ENCODE data around the gene POLN.

DNA sequence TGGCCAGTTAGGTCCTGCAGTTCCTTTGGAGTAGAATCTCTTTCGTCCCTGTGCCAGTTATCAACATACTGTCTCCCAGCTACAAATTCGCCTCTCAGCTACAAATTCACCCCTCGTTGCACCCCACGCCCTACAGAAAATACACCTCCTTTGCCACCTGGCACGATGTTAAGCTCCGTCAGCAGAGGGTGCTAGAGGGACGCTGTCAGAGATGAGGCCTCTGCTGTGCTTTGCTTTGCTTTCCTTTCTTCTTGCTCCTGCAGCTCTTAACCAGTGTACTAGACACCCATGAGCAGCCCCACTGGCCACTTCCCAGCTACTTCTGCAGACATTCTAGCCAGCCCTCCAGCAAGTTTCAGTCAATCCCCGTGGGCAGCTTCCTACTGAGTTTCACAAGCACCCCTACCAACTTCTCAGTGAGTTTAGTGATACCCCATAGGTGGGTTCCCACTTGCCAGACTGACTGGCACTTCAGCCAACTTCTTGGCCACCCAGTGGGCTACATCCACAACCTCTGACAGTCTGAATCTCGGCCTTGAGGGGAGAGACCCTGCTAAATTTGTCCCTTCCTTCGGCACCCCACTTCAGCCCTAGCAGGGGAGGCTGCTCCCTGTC is 21.8 kb downstream of the POLN start:
- TF ChIP-seq, protein P1, sequence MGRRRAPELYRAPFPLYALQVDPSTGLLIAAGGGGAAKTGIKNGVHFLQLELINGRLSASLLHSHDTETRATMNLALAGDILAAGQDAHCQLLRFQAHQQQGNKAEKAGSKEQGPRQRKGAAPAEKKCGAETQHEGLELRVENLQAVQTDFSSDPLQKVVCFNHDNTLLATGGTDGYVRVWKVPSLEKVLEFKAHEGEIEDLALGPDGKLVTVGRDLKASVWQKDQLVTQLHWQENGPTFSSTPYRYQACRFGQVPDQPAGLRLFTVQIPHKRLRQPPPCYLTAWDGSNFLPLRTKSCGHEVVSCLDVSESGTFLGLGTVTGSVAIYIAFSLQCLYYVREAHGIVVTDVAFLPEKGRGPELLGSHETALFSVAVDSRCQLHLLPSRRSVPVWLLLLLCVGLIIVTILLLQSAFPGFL (CRISPR knock-in tag; IDR thresholded peaks at IDR 0.05; ENCODE audit: borderline replicate concordance), result no peak
- TF ChIP-seq, protein P2, sequence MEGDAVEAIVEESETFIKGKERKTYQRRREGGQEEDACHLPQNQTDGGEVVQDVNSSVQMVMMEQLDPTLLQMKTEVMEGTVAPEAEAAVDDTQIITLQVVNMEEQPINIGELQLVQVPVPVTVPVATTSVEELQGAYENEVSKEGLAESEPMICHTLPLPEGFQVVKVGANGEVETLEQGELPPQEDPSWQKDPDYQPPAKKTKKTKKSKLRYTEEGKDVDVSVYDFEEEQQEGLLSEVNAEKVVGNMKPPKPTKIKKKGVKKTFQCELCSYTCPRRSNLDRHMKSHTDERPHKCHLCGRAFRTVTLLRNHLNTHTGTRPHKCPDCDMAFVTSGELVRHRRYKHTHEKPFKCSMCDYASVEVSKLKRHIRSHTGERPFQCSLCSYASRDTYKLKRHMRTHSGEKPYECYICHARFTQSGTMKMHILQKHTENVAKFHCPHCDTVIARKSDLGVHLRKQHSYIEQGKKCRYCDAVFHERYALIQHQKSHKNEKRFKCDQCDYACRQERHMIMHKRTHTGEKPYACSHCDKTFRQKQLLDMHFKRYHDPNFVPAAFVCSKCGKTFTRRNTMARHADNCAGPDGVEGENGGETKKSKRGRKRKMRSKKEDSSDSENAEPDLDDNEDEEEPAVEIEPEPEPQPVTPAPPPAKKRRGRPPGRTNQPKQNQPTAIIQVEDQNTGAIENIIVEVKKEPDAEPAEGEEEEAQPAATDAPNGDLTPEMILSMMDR (IDR thresholded peaks at IDR 0.05), result peak; percentile 78
- TF ChIP-seq TCF7 (CRISPR knock-in tag; IDR thresholded peaks at IDR 0.05; ENCODE audit: low read depth), result no peak
- no peak for TF ChIP-seq ESRRA (CRISPR knock-in tag; IDR thresholded peaks at IDR 0.05; ENCODE audit: borderline replicate concordance)
- no peak for TF ChIP-seq FOXJ3 (CRISPR knock-in tag; IDR thresholded peaks at IDR 0.05; ENCODE audit: borderline replicate concordance)
- TF ChIP-seq ZNF263 (CRISPR knock-in tag; IDR thresholded peaks at IDR 0.05; ENCODE audit: low read depth), result no peak
- no peak for TF ChIP-seq TEAD4 (CRISPR knock-in tag; IDR thresholded peaks at IDR 0.05)
- TF ChIP-seq NR1H2 (CRISPR knock-in tag; IDR thresholded peaks at IDR 0.05), result no peak
- TF ChIP-seq, protein P3, sequence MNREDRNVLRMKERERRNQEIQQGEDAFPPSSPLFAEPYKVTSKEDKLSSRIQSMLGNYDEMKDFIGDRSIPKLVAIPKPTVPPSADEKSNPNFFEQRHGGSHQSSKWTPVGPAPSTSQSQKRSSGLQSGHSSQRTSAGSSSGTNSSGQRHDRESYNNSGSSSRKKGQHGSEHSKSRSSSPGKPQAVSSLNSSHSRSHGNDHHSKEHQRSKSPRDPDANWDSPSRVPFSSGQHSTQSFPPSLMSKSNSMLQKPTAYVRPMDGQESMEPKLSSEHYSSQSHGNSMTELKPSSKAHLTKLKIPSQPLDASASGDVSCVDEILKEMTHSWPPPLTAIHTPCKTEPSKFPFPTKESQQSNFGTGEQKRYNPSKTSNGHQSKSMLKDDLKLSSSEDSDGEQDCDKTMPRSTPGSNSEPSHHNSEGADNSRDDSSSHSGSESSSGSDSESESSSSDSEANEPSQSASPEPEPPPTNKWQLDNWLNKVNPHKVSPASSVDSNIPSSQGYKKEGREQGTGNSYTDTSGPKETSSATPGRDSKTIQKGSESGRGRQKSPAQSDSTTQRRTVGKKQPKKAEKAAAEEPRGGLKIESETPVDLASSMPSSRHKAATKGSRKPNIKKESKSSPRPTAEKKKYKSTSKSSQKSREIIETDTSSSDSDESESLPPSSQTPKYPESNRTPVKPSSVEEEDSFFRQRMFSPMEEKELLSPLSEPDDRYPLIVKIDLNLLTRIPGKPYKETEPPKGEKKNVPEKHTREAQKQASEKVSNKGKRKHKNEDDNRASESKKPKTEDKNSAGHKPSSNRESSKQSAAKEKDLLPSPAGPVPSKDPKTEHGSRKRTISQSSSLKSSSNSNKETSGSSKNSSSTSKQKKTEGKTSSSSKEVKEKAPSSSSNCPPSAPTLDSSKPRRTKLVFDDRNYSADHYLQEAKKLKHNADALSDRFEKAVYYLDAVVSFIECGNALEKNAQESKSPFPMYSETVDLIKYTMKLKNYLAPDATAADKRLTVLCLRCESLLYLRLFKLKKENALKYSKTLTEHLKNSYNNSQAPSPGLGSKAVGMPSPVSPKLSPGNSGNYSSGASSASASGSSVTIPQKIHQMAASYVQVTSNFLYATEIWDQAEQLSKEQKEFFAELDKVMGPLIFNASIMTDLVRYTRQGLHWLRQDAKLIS (CRISPR knock-in tag; IDR thresholded peaks at IDR 0.05; ENCODE audit: borderline replicate concordance), result no peak
- no peak for TF ChIP-seq ATF1 (CRISPR knock-in tag; IDR thresholded peaks at IDR 0.05)

All from WTC11 (cell line).